GM19025 (cell line): ENCODE data around the gene TOMM34.

Experiments used
- ATAC-seq: cut with Tn5 transposase; IDR thresholded peaks from one replicate; pipeline ENCODE4 v1.9.1; 2021; ENCODE audit warnings: mild to moderate bottlenecking, low read depth, moderate library complexity; ENCODE audit not compliant: unreplicated experiment

Gene TOMM34

GRCh38 chr20:44963325-44964215 is 3.4 kb upstream of the TOMM34 start:
- ATAC-seq: no peak

- no peak for ATAC-seq
Observed at GRCh38 chr20:44962483-44962882, 2.3 kb upstream of the TOMM34 start.

GRCh38 chr20:44961870-44962267 is 1.7 kb upstream of the TOMM34 start:
- ATAC-seq: no peak

- no peak for ATAC-seq
Observed at GRCh38 chr20:44961011-44961869, 1.0 kb upstream of the TOMM34 start.

GRCh38 chr20:44959638-44960102 is 527 bp downstream of the TOMM34 start:
- no peak for ATAC-seq

- ATAC-seq: no peak
Observed at GRCh38 chr20:44959082-44959637, 1.0 kb downstream of the TOMM34 start.

- ATAC-seq: no peak
Observed at GRCh38 chr20:44958276-44958675, 1.9 kb downstream of the TOMM34 start.

GRCh38 chr20:44956410-44956809 is 3.8 kb downstream of the TOMM34 start:
- no peak for ATAC-seq

GRCh38 chr20:44955270-44955669 is 4.9 kb downstream of the TOMM34 start:
- no peak for ATAC-seq

GRCh38 chr20:44954211-44954610 is 6.0 kb downstream of the TOMM34 start:
- ATAC-seq: no peak

GRCh38 chr20:44952731-44953130 is 7.5 kb downstream of the TOMM34 start:
- ATAC-seq: no peak

GRCh38 chr20:44950368-44950767 is 9.8 kb downstream of the TOMM34 start:
- no peak for ATAC-seq

GRCh38 chr20:44948513-44948912 is 11.7 kb downstream of the TOMM34 start:
- ATAC-seq: no peak

GRCh38 chr20:44948107-44948506 is 12.1 kb downstream of the TOMM34 start:
- no peak for ATAC-seq

GRCh38 chr20:44946271-44946852 is 13.8 kb downstream of the TOMM34 start:
- no peak for ATAC-seq

- ATAC-seq: no peak
Observed at GRCh38 chr20:44945261-44945660, 14.9 kb downstream of the TOMM34 start.

- no peak for ATAC-seq
Observed at GRCh38 chr20:44943828-44944227, 16.4 kb downstream of the TOMM34 start.

GRCh38 chr20:44942264-44942973 is 17.8 kb downstream of the TOMM34 start:
- no peak for ATAC-seq

GRCh38 chr20:44941120-44941691 is 19.0 kb downstream of the TOMM34 start:
- ATAC-seq: no peak

GRCh38 chr20:44938637-44939036 is 21.6 kb downstream of the TOMM34 start:
- no peak for ATAC-seq
